Activated T-helper 1 cell treated with anti-CD3 and anti-CD28 coated beads, Interleukin-2, amount 50 U/mL, for 16 hours (primary cell): ENCODE results near the gene WWTR1.

Experiments
- DNase-seq, 2 donors: peaks; one replicate each; pipeline ENCODE4 v3.0.0-alpha.2; 2020; ENCODE audit warnings: low read depth in 1 of 2, low spot score in 1 of 2

Gene WWTR1

DNA sequence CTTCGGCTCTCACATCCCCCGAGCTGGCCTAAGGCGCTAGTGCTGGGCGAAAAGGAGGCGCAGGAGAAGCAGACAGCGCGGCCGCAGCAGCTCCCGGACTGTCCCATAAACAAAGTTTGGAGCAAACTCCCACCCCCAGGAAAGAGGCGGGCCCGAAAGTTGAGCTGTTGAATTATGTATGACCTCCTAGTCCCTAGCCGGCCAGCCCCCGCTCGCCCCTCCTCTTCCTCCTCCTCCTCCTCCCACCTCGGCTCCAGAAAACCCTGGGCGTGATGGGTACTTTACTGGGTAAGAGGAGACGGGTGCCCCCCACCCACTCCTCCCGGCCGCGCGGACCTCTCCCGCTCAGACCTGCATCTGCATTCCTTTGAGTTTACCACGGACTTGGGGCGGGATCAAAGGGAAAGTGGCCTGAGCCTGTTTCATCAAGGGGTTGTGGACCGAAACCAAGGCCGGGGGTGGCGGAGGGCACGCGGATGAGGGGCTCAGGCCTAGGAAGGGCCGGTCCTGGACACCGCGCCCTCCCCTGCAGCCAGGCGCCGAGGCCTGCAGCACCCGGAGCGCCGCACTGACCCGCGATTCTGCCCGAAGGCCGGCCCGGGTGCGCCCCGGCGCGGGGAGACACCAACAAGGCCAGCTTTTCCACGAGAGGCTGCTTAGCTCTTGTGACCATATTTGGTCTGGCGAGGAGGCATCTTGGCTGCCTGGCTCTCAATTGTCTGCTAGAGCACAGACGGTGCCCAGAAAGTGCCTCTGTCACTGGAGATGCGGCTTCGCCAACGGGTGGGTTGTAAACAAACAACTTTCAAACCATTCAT is at the start of gene WWTR1:
Gene WWTR1 (minus strand): TSS at position 100 of the 818 bp plus-strand sequence. CDS start 719 bp downstream, outside the sequence.
- no peak for DNase-seq

- no peak for DNase-seq
These were observed 49.1 kb upstream of the WWTR1 start for GRCh38 chr3:149706905-149707304.

- DNase-seq, result no peak
These were observed 47.6 kb upstream of the WWTR1 start for GRCh38 chr3:149705416-149705815.

- DNase-seq, result no peak
These were observed 45.6 kb upstream of the WWTR1 start for GRCh38 chr3:149703466-149703865.

- no peak for DNase-seq
These were observed 45.0 kb upstream of the WWTR1 start for GRCh38 chr3:149702691-149703441.

DNA sequence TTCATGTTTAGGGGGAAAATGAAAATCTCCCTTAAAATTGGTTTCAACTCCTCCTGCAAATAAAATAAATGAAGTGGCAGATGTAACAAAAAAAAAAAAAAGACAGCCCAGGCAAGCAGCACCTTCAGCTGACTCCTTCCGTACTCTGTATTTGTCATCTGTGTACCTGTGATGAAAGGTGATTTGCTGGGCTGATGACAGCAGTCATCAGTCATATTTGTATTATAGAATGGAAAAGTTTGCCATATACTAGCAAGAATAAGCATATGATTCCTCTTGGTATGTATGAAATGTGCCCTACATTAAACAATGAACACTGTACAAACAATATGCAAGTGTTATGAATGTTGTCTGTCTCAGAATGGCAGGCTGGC is 44.1 kb upstream of the WWTR1 start:
- no peak for DNase-seq

DNA sequence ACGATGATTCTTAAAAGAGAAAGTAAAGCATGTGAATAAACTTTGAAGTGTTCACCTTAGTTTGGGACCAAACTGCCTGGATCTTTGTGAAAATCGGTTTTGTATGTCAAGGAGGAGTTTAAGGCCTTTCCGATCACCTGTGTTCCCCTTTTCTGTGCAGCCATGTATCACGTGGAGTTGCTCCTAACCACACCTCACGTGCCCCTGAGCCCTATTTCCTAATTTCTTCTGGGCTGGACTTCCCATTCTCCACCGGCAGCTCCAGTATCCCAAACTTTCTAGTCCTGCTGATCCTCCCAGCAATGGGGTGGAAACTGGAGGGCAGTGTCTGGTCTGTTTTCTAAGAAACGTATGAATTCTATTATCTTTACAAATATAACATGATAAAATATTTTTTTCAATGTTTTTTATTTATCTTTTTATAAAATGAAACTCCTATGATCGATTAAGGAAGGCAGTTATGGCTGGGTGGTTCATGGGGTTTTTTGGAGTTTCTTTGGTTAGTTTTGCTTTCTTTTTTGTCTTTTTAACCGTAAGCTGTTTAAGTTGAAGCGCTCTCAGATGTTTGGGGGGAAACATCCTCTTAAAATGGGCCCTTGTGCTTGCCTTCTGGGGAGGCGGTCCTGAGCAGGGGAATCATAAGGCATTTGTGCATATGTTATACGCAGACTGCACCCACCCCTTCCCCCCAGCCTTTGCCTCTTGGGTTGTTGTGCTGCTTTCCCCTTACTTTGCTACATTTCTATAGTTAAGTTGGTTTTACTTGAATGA is 43.6 kb upstream of the WWTR1 start:
- no peak for DNase-seq

DNA sequence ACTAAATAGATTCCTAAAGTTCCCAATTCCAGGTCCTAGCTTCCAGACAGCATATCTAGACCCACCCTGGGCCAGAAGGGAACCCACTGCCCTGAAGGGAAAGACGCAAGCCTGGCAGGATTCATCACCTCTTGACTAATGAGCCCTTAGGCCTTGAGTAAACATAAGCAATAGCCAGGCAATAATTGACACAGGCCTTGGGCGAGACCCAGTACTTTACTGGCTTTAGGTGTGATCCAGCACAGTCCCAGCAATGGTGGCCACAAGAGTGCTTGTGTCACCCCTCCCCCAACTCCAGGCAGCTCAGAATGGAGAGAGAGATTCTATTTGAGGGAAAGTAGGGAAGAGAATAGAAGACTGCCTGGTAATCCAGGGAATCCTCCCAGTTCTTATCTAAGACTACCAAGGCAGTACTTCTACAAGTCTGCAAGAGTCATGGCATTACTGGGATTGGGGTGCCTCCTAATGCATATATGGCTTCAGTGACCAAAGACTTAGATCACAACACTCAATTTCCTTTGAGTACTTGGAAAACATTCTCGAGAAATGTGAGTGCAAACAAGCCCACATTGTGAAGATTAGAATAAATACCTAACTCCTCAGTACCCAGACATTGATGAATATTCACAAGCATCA is 30.4 kb upstream of the WWTR1 start:
- no peak for DNase-seq

DNA sequence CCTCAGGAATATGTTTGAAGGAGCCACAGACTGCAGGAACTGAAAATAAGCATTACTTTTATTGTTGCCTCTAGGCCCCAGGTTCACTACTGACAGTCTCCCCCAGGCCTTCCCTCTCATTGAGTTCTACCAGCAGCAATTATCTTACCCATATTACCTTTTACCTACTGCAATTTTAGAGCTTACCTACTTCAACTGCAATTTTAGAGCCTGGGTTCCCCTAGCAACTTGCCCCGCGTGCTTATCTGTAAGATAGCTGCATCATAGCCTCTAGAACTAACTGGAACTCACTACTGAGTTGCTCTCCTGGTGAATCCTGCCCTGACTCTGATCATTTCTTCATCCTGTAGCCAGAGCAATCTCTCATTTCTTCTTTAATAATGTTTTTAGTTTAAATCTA is 29.2 kb upstream of the WWTR1 start:
- no peak for DNase-seq

DNA sequence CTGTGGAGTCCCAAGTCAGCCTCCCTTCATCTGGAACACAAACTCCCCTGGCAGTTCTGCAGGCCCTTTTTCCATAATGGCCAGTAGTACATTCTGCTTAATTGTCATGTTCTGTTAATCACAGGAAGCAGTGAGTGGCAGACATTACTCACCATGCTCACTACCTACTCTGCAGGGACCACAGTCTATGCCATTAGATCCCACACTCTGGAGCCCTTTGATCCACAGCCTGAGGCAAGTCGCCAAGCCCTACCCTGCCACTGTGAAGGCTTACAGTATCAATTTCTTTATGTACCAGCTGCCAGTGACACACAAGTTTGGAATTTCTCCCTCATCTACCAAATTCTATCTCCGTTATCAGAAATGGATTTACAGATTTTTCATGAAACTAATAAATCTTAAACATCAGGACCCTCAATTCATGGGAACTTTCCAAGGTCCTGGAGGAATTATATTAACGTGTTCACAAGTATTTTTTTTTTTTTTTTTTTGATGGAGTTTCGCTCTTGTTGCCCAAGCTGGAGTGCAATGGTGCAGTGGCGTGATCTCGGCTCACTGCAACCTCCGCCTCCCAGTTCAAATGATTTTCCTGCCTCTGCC is 20.6 kb upstream of the WWTR1 start:
- DNase-seq, result no peak

DNA sequence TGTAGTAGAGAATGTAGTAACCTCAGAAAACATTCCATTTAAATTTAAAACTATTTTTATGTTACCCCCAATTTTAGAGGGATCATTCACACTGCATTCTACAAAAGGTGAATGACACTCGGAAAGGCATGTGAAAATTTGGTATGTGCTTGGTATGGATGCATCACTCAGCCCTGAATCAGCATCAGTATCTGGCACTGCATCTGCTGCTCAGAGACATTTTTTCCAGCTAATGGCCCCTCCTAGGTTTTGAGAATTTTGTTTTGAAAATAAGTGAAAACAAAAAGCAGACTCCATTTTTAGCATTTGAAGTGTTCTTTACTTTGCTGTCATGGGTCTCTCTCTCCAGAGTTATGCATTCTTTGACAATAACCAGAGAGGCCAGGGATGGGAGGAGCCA is 15.6 kb upstream of the WWTR1 start:
- no peak for DNase-seq

DNA sequence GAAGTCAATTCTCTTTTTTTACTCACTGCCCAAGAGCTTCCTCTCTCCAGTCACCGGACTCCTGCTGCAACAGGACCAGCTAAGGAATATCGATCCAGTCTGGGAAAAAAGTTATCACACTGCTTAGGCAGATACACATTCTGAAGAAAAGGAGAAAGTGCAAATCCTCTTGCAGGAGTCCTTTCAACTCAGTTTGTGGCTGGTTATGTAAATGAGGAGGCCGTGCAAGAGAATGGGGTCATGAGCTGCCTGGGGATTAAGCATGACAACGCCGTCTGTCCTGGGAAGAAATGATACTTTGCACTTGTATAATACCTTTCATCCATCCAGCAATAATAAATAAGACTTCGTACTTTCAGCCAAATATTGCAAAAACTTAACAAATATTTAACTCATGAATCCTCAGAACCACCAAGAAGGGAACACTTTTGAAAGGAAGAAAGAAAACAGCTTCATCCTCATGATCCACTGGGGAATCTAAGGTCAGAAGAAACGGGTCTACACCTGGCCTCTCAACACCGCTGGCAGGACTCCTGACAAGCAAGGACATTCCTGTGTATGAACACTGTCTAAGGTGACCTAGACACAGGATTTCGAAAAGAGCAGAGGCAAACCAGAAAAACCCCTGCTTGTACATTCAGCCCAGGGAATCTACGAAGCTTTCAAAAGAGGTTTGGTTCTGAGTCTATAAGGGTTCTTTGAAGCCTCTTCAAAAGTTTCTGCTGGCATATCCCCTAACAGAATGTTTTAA is 13.1 kb upstream of the WWTR1 start:
- no peak for DNase-seq

DNA sequence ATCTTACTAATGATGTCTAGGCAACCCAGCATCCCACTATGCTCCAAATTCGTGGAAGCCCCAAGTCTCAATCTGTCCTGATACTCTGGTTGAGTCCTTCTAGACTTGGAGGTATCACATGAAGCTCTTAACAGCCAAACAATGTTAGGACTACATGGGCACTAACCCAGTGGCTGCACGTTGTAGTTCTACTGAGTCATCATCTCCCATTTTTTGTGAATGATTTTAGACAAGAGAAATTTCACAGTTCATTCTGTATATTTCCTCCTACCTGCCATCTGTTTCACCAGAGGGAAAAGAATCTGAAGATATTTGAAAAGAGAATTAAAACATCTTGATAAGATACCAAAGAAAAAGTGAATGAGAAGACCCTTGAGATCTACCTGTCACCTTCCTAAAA is 9.8 kb upstream of the WWTR1 start:
- DNase-seq, result no peak

GRCh38 chr3:149663966-149664365 is 6.1 kb upstream of the WWTR1 start:
- DNase-seq, result no peak

DNA sequence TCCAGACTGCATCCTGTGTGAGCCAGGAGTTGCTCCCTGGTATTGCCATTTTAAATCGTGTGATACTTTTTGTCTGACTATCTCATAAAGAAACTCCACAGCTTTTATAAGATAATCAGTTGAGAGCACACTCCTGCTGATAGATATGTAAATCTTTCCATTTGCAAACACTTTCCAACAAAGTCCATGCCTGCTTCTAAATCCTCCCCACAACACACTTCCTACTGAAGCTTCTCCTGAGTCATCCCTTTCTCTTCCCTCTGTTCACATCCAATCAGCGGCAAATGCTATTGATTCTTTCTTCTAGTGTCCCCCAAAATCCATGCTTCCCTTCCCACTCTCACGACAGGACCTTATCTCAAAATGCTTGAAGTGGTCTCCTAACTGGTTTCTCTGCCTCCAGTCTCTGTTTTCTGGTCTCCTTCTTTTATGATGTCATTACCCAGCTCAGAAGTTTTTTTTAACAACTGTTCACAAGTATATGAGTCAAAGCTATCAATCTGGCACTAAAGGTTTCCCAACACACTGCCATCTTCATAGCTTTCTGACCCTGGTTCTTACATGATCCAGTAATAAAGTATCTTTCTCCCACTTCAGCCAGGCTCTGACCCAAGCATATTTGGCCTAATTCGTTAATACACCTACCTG is 4.5 kb upstream of the WWTR1 start:
- no peak for DNase-seq

- DNase-seq, result no peak
These were observed 2.6 kb upstream of the WWTR1 start for GRCh38 chr3:149660462-149660861.

- no peak for DNase-seq
These were observed 1.1 kb upstream of the WWTR1 start for GRCh38 chr3:149658744-149659497.

GRCh38 chr3:149657321-149657925 is 402 bp downstream of the WWTR1 start:
- no peak for DNase-seq
